Measurements from ENCODE around the gene CAPN10. TPM values are rescaled to one million over a fixed set of nuclear protein-coding genes. Genes with fewer than 3 reads are reported as not detected.
A peak's percentile ranks its signal among the peaks of the same experiment; 100 is the strongest.

The CAPN10 gene
- total RNA-seq, 1 donor from 2014 or later: 67.2 TPM

DNA sequence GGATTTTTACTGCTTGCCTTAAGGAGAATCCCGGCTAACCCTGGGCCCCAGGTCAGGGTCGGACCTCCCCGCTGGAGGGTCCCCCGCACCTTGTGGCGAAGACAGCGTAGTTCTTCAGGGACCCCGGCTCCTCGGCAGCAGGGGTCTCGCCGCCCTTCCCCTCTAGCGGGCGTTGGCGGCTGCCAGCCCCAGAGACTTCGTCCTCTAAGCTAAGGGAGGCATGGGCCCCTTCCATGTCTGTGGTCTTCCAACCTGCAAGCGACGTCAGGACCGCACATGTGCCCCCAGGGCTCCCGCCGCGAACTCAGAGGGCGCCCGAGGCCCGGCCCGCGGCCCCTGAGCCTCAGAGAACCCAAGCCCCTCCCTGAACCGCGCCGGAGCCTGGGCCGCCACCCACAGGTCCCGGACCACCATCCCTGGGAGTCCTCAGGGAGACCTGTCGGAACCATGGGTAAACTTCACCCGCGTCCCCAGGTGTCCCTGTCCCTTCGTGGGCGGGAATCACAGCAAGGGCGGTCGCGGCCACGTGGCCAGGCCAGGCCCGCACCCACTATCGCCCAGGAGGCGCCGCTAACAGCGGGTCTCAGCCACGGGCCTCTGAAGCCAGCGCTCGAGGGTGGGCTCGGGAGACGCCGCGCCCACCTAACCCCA, 29.3 kb upstream of the CAPN10 start:
- Mint-ChIP-seq H3K9me3 (ENCODE audit: low read depth) (no peaks in the 10 kb centered on the region), H3K4me3 (ENCODE audit: low read depth) (no peak overlapping the region), H3K4me1 (ENCODE audit: low read depth) (peaks cover 9% of the 10 kb centered on the region), H3K27ac (no peak overlapping the region), H3K36me3 (ENCODE audit: insufficient read depth) (peaks cover 2% of the 10 kb centered on the region), H3K27me3 (peaks cover 3% of the 10 kb centered on the region)
- no peak for TF ChIP-seq CTCF (IDR thresholded peaks at IDR 0.05; ENCODE audit: unreplicated experiment)
- no peak for DNase-seq (ENCODE audit: low spot score, unreplicated experiment)

DNA sequence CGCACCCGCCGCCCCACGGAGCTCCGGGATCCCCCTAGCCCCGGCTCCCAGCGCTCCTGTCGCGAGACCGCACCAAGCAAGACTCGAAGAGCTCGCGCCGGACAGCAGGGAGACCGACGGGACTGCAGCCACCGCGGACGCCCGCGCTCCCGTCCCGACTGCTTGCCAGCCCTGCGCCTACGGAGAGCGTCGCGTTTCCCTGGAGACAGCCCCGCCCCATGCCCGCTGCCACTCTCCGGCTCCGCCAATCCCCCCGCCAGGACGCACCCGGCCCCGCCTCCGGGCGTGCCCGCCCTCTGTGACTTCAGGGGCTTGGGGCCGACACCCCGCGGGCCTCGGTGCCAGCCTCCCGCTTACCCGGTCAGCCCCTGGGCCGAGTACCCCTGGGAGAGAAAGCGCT, 28.7 kb upstream of the CAPN10 start, which contains the start of gene ANKMY1:
ANKMY1 (minus strand) TSS at position 181 of the 400 bp plus-strand sequence. CDS start 653 bp downstream, outside the sequence.
- no peak for TF ChIP-seq CTCF (IDR thresholded peaks at IDR 0.05; ENCODE audit: unreplicated experiment)
- peaks cover 1% of the 10 kb centered on the region for H3K36me3 Mint-ChIP-seq (ENCODE audit: insufficient read depth)

GRCh38 chr2:240558236-240558761, 28.2 kb upstream of the CAPN10 start:
- peaks cover 9% of the 10 kb centered on the region for H3K4me1 Mint-ChIP-seq (ENCODE audit: low read depth)
- peak overlapping the region; percentile 49 for H3K4me3 Mint-ChIP-seq (ENCODE audit: low read depth)
- no peaks in the 10 kb centered on the region for H3K9me3 Mint-ChIP-seq (ENCODE audit: low read depth)
- H3K36me3 Mint-ChIP-seq (ENCODE audit: insufficient read depth): no peaks in the 10 kb centered on the region
- DNase-seq (ENCODE audit: low spot score, unreplicated experiment): no peak
- H3K27ac Mint-ChIP-seq: peak overlapping the region; percentile 56
- H3K27me3 Mint-ChIP-seq: peaks cover 3% of the 10 kb centered on the region
- no peak for TF ChIP-seq CTCF (IDR thresholded peaks at IDR 0.05; ENCODE audit: unreplicated experiment)

More for the DNA sequence above, 28.7 kb upstream of the CAPN10 start, which contains the start of gene ANKMY1:
- peaks cover 9% of the 10 kb centered on the region for H3K4me1 Mint-ChIP-seq (ENCODE audit: low read depth)
- peak within 1 kb of the TSS; percentile 56 for H3K27ac Mint-ChIP-seq
- H3K9me3 Mint-ChIP-seq (ENCODE audit: low read depth): no peaks in the 10 kb centered on the region
- peak within 1 kb of the TSS; percentile 49 for H3K4me3 Mint-ChIP-seq (ENCODE audit: low read depth)
- H3K27me3 Mint-ChIP-seq: peaks cover 3% of the 10 kb centered on the region
- DNase-seq (ENCODE audit: low spot score, unreplicated experiment): peak; percentile 65

DNA sequence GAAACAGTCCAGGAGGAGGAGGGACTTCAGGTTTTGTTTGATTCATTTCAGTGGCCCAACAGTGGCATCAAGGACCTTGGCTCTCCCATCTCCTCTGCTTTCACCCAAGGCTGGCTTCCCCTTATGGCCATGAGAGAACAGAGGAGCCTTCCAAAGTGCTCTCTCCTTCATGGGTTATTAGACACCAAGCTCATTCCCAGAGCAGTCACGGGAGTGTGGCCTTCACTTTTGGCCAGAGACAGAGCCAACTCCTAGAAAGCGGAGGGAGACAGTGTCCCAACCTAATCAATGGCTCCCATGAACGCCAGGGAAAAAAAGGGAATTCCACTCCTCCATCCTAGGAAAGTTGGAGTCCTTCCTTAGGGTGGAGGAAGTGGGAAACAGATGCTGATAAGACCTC, 27.2 kb upstream of the CAPN10 start:
- Mint-ChIP-seq H3K36me3 (ENCODE audit: insufficient read depth) (peaks cover under 1% of the 10 kb centered on the region), H3K4me1 (ENCODE audit: low read depth) (peaks cover 9% of the 10 kb centered on the region), H3K27ac (peak overlapping the region; percentile 59)

GRCh38 chr2:240560084-240560479, 26.5 kb upstream of the CAPN10 start, which contains the start of gene DUSP28:
DUSP28 (plus strand) TSS chr2:240560357; CDS start chr2:240560685, 328 bp downstream.
- Mint-ChIP-seq H3K4me1 (ENCODE audit: low read depth) (peaks cover 13% of the 10 kb centered on the region), H3K36me3 (ENCODE audit: insufficient read depth) (peaks cover 2% of the 10 kb centered on the region), H3K9me3 (ENCODE audit: low read depth) (no peaks in the 10 kb centered on the region), H3K4me3 (ENCODE audit: low read depth) (peak within 1 kb of the TSS; percentile 76), H3K27ac (peak within 1 kb of the TSS; percentile 82), H3K27me3 (peaks cover 3% of the 10 kb centered on the region)
- peak; percentile 71 for DNase-seq (ENCODE audit: low spot score, unreplicated experiment)
- TF ChIP-seq CTCF (IDR thresholded peaks at IDR 0.05; ENCODE audit: unreplicated experiment): no peak

More for the DNA sequence above, 27.2 kb upstream of the CAPN10 start:
- no peak for DNase-seq (ENCODE audit: low spot score, unreplicated experiment)
- Mint-ChIP-seq H3K9me3 (ENCODE audit: low read depth) (no peaks in the 10 kb centered on the region), H3K27me3 (peaks cover 3% of the 10 kb centered on the region), H3K4me3 (ENCODE audit: low read depth) (peak overlapping the region; percentile 75)
- TF ChIP-seq CTCF (IDR thresholded peaks at IDR 0.05; ENCODE audit: unreplicated experiment): no peak
